HTR-8/SVneo (cell line): Measurements from ENCODE around the gene ING2.
"Not testable (repeated sequence)": the region's sequence is repeated elsewhere in the genome, so short reads cannot be mapped to it uniquely, and the experiment has no call there.

Experiments used
- DNase-seq: peaks from one replicate; pipeline ENCODE4 v3.0.0; 2011; ENCODE audit warnings: low spot score, mixed read lengths; ENCODE audit not compliant: insufficient read length
- FAIRE-seq: peaks from 2 replicates; lab custom pipeline; 2011; peaks lifted over from hg19 to GRCh38; lab: Jason Lieb, UNC

ING2 gene

DNA sequence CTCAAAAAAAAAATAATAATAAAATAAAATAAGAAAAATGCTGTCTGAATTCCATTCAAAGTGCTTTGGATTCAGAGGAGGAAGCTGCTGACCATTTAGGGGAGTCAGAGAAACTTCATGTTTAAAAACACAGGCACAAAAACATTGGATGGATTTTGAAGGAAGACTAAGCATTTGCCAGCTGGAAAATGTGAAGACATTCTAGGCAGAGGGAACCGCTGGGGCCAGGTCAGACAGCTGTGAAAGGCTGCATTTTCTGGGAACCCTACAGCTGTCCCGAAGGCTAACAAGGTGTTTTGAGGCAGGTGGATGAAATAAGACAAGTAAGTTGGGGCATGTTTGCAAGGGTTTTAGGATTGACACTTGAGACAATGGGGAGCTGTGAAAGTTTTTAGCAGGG lies 38.6 kb downstream of the ING2 start:
- no peak for DNase-seq
- no peak for FAIRE-seq

DNA sequence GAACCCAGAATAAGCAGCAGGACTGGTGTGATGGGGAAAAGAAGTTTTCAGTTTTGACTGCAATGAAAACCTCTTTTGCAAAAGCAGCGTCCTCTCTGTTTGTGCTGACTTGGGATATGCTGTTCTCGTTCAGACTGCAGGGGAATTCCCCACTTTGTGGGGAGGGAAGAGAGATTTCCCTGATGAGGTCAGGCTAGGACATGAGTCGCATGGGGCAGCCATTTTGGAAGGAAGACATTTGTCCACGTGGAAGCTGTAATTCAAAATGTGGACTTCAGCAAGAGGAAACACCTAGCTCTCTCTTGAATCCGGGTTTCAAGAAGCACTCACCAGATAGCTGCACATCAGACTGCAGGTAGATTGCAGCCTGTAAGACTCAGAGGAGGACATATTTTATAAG lies 39.3 kb downstream of the ING2 start:
- FAIRE-seq = no peak

DNA sequence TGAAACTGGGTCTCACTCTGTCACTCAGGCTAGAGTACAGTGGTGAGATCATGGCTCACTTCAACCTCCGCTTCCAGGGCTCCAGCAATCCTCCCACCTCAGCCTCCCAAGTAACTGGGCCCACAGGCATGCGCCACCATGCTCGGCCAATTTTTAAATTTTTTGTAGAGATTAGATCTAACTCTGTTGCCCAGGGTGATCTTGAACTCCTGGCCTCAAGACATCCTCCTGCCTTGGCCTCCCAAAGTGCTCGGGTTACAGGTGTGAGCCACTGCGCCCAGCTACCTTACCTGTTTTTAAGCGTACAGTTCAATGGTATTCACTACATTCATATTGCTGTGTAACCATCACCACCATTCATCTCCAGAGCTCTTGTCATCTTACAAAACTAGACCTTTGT lies 41.5 kb downstream of the ING2 start:
- FAIRE-seq = no peak
- DNase-seq = no peak

More for the DNA sequence above, 39.3 kb downstream of the ING2 start:
- no peak for DNase-seq

DNA sequence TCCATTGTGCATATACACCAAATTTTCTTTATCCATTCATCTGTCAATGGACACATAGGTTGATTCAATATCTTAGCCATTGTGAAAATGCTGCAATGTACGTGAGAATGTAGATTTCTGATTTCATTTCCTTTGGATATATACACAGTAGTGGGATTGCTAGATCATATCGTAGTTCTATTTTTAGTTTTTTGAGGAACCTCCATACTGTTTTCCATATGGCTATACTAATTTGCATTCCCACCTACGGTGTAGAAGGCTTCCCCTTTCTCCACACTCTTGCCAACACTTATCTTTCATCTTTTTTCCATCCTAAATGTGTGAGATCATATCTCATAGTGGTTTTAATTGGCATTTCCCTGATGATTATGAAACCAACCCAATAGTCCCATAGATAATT lies 43.4 kb downstream of the ING2 start:
- no peak for DNase-seq
- no peak for FAIRE-seq

DNA sequence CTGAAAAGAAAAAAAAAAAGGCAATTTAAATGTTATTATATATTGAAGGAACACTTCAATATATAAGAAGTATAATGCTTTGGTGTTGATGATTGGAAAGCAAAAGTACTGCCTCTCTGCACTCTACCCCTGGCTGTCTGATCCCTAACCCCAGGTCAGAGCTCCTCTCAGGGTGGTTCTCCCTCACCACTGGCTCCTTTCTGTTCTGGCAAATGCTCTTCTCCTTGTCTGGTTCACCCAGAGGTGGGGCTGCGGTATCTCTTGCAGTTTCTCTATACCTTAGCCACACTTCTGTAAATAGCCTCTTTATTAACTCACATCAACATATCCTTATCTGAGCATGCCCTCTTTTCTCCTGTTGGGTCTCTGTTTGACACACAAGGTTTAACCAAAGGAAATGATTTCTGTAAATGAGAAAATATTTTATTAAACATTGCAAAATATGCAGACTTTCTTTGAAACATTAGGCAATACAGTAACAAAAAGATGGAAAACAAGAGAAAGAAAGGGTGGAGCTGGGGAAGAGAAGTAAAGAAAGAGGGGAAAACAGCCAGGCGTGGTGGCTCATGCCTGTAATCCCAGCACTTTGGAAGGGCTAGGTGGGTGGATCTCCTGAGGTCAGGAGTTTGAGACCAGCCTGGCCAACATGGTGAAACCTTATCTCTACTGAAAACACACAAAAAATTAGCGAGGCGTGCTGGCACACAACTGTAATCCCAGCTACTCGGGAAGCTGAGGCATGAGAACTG lies 45.7 kb downstream of the ING2 start:
- FAIRE-seq = no peak
- DNase-seq = no peak

DNA sequence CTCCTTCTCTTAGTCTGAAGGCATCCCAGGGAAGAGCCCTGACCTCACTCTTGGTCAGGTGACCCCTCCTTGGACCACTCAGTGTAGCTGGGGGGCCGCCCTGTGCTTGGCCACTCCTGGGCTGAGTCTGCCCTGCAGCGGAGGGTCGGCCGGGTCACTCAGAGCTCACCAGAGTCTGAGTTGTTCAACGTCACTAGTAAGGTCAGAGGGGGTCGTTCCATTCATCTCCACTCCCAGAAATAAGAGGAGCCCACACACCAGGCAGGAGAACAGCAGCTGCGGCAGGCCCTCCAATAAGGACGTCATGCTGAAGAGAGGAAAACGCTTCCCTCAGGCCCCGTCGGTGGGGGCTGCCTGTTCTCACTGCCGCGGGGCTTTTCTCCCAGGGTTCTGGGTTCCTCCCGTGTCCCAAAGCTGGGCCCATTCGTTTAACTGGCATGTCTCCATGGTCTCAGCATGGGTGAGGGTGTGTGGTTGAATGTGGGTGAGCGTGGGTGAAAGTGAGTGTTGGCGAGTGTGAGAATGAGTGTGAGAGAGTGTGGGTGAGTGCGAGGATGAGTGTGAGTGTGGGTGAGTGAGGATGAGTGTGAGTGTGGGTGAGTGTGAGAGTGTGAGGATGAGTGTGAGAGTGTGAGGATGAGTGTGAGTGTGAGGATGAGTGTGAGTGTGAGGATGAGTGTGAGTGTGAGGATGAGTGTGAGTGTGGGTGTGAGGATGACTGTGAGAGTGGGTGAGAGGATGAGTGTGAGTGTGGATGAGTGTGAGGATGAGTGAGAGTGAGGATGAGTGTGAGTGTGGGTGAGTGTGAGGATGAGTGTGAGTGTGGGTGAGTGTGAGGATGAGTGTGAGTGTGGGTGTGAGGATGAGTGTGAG lies 47.7 kb downstream of the ING2 start:
- DNase-seq (no peak), FAIRE-seq (no peak)

DNA sequence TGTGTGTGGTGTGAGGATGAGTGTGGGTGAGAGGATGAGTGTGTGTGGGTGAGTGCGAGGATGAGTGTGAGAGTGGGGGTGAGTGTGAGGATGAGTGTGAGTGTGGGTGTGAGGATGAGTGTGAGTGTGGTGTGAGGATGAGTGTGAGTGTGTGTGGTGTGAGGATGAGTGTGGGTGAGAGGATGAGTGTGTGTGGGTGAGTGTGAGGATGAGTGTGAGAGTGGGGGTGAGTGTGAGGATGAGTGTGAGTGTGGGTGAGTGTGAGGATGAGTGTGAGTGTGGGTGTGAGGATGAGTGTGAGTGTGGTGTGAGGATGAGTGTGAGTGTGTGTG lies 48.3 kb downstream of the ING2 start:
- peak; percentile 85 for FAIRE-seq
- not testable (repeated sequence) for DNase-seq

DNA sequence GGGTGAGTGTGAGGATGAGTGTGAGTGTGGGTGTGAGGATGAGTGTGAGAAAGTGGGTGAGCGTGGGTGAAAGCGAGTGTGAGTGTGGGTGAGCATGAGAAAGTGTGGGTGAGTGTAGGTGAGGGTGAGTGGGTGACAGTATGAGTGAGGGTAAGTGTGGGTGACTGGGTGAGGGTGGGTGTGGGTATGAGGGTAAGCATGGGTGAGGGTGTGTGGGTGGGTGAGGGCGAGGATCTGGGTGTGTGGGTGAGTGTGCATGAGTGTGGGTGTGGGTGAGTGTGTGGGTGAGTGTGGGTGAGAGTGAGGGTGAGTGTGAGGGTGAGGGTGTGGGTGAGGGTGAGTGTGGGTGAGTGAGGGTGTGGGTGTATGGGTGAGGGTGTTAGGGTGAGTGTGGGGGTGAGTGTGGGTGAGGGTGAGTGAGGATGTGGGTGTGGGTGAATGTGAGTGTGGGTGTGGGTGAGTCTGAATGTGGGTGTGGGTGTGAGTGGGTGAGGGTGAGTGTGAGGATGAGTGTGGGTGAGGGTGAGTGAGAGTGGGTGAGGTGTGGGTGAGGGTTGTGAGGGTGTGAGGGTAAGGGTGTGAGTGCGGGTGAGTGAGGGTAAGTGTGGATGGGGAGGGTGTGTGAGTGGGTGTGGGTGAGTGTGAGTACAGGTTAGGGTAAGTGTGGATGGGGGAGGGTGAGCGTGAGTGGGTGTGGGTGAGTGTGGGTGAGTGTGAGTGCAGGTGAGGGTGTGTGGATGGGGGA lies 48.9 kb downstream of the ING2 start:
- FAIRE-seq (peak; percentile 96), DNase-seq (no peak)

DNA sequence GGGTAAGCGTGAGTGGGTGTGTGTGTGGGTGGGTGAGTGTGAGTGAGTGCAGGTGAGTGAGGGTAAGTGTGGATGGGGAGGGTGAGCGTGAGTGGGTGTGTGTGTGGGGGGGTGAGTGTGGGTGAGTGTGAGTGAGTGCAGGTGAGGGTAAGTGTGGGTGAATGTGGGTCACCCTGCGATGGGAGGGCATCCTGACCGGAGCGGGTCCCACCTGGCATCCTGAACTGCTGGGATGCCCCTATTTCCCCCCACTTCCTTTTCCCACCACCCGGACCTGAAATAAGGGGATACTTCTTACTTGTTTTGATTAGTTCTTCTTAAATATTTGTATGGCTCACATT lies 49.5 kb downstream of the ING2 start:
- FAIRE-seq = no peak
- DNase-seq = no peak

DNA sequence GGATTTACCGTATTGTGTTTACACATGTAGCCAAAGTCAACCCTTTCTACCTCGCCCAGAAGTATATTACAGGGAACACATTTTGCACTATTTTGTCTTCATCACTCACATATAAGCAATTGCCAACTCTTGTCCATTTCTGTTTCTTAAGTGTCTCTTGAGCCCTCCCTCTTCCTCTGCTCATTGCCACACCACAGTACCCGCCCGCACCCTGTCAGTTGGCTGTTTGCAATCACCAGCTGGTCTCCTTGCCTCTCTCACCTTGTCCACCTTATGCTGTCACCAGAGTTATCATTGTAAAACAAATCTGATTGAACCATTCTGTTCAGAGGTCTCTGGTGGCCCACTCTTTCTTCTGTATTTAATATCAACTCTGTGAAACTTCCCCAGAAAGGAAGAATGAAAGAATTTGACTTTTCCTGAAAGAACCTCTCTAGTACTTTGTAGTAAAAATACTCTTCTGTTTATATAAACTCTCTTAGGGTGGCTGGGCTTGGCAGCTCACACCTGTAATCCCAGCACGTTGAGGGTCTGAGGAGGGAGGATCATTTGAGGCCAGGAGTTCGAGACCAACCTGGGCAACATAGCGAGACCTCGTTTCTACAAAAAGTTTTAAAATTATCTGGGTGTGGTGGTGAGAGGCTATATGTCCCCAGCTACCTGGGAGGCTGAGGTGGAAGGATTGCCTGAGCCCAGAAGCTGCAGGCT lies 50.2 kb downstream of the ING2 start:
- no peak for DNase-seq
- FAIRE-seq = no peak

DNA sequence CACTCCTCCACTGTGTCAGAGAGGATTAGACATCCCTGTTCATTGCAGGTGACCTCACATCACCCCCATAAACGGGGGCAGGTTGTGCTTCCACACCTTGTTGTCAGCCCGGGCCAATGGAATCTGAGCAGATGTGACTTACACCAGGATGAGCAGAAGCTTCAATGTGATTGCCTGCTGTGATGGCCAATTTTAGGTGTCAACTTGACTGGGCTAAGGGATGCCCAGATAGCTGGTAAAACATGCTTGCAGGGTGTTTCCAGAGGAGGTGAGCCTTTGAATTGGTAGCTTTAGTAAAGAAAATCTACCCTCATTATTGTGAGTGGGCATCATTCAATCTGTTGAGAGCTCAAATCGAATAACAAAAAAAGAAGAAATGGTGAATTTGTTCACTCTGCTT lies 52.1 kb downstream of the ING2 start:
- DNase-seq = no peak
- FAIRE-seq = no peak

DNA sequence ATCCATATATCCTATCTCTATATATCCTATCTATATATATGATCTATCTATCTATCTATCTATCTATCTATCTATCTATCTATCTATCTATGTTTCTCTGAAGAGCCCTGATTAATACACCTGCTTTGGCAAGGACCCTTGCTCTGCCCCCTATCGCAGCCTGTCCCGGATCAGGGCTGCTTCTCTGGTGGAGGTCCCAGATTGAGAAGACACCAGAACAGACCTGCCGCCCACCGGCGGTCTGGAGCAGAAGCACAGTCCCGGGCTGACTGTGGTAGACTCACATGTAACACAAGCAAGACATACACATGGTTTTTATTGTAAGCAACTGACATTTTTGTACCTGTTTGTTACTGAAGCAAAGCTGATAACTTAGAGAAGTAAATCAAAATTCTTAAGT lies 52.8 kb downstream of the ING2 start:
- no peak for FAIRE-seq

DNA sequence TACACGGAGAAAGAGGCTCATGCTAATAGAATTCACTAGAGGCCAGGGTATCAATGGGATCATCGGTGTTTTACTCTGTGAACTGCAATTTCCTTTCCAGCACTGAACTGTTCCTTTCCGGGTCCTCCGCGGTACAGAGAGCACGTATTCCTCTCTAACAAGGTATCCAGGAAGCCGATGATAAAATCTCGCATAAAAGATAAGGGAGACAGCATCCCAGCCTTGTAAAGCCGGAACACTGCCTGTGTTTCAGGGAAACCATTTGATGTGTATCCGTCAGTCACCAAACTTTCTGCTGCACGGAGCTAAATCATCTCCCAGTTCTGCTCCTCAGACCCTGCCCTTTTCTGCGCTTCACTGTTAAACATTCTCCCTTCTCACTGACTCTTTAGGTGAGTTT lies 54.0 kb downstream of the ING2 start:
- no peak for FAIRE-seq
- no peak for DNase-seq

More for the DNA sequence above, 52.8 kb downstream of the ING2 start:
- no peak for DNase-seq

DNA sequence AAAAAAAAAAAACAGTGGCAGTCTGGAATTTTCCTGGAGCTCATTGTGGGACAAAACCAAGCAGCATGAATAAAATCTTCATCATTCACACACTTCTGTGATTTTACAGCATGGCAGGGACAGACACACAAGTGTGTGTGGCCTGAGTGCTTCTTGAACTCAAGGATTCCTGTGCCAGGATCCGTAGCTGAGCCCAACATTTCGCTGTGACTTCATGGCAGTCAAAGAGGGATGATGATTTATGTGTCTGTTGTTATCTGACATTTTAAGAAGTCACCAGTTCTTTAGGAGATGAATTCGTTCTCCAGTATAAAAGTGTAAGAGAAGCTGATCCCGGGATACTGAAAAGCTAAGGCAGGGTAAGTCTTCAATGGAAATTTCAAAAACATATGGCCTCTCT lies 57.0 kb downstream of the ING2 start:
- DNase-seq (no peak), FAIRE-seq (no peak)
